Immature natural killer cell (primary cell): ENCODE data around the gene PTGER4. TPM values are rescaled to one million over a fixed set of nuclear protein-coding genes. Genes with fewer than 3 reads are reported as not detected.

Source experiments
- DNase-seq, 3 donors: peaks; one replicate each; pipeline ENCODE4 v3.0.0; 2022; ENCODE audit warnings: mixed read lengths in 1 of 3
- H3K27ac Mint-ChIP-seq, 6 donors: one replicate each; pipeline ENCODE4 v1.8.0; 2020; ENCODE audit warnings: mixed read lengths in 6 of 6, mild to moderate bottlenecking in 5 of 6, inconsistent platforms in 4 of 6, moderate library complexity in 3 of 6
- H3K27me3 Mint-ChIP-seq, 3 donors: one replicate each; pipeline ENCODE4 v1.8.0; 2020 to 2021; ENCODE audit warnings: low read depth in 3 of 3, mild to moderate bottlenecking in 3 of 3, mixed read lengths in 3 of 3, moderate library complexity in 3 of 3, inconsistent platforms in 1 of 3
- H3K36me3 Mint-ChIP-seq, 3 donors: one replicate each; pipeline ENCODE4 v1.8.0; 2020; ENCODE audit warnings: mixed read lengths in 3 of 3, inconsistent platforms in 2 of 3, mild to moderate bottlenecking in 2 of 3
- H3K4me1 Mint-ChIP-seq, 2 donors: one replicate each; pipeline ENCODE4 v1.8.0; 2020; ENCODE audit warnings: inconsistent platforms in 2 of 2, mild to moderate bottlenecking in 2 of 2, mixed read lengths in 2 of 2, moderate library complexity in 1 of 2
- H3K4me3 Mint-ChIP-seq, 5 donors: one replicate each; pipeline ENCODE4 v1.8.0; 2020; ENCODE audit warnings: mild to moderate bottlenecking in 5 of 5, mixed read lengths in 5 of 5, inconsistent platforms in 3 of 5, moderate library complexity in 3 of 5
- H3K9me3 Mint-ChIP-seq, 6 donors: one replicate each; pipeline ENCODE4 v1.8.0; 2020; ENCODE audit warnings: mild to moderate bottlenecking in 6 of 6, mixed read lengths in 6 of 6, inconsistent platforms in 4 of 6, moderate library complexity in 3 of 6
- polyA plus RNA-seq, 3 donors: library from polyadenylated mRNA; unstranded; fragments of 300-500 nt; fragmentation: Illumina TruSeq; gene quantifications; one replicate each; pipeline ENCODE4 v1.2.3, GENCODE V29; 2021

The PTGER4 gene
- polyA plus RNA-seq, 3 donors from 2014 or later, result 43.5 to 111 (median 70.3) TPM

DNA sequence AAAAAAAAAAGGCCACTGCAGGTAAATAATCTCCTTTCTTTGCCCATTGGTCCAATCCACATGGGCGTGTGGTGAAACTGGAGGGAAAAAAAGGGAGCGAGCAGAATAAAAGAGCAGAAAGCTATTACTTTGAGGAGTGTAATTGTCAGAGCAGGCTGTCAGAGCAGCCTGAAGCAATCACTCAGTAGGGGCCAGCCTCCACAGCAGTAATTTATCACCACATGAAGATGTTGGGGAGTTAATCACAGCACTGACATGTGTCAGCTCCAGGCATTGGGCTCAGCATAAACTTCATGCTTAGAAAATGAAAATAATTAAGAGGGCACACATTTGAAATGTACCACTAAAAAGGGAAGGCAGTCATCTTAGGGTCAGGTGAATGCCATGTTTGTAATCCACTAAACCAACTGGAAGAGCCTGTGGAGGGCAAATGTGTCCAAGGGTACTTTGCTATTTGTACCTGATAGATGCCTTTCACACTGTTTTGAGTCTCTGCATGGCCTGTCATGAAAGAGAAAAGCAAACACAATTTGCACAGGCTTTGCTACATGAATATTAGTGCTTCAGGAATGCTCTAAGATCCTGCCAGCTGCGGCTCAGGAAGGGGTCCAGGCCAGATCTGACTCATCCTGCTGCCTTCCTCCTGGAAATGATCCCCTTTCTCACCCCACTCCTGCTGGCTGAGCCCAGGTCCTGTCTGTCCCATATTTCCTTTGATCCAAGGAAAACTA is 2.9 kb upstream of the PTGER4 start:
- no peak for DNase-seq
- H3K27me3 Mint-ChIP-seq, result peaks cover 16 to 30% (median 18%) of the 10 kb centered on the region in 3 donors
- H3K4me1 Mint-ChIP-seq, result peaks cover 47 to 64% of the 10 kb centered on the region in 2 donors

DNA sequence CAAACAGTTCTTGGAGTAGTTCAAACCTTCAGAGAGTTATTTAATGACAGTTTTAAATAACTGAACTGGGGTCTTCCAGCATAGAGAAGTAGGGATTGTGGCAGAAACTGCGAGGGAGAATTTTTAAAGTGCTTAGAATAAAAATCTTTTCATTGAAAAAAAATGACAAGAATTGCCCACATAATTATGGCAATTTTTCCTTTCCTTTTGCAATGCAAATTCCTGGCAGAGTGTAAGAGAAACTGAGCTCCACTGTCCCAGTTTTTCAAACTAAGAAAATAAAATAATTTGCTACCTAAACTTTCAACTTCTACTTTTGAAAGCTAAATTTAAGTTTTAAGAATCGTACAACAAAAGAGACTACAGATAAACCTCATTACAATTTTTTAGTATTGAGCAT is 2.3 kb upstream of the PTGER4 start:
- Mint-ChIP-seq H3K27me3 (peaks cover 17 to 36% (median 24%) of the 10 kb centered on the region in 3 donors), H3K27ac (peak overlapping the region in 2 of 6 donors; percentile 34 to 92), H3K36me3 (peaks cover 20 to 26% (median 22%) of the 10 kb centered on the region in 3 donors), H3K4me3 (peak overlapping the region in 2 of 5 donors; percentile 2 to 35), H3K4me1 (peaks cover 48 to 62% of the 10 kb centered on the region in 2 donors), H3K9me3 (no peaks in the 10 kb centered on the region)
- no peak for DNase-seq

More for the DNA sequence above, 2.9 kb upstream of the PTGER4 start:
- no peaks in the 10 kb centered on the region for H3K9me3 Mint-ChIP-seq
- H3K27ac Mint-ChIP-seq, result peak overlapping the region in 5 of 6 donors; percentile 34 to 92 (median 62)
- H3K4me3 Mint-ChIP-seq, result peak overlapping the region in 3 of 5 donors; percentile 4 to 35 (median 30)
- peaks cover 13 to 19% (median 15%) of the 10 kb centered on the region in 3 donors for H3K36me3 Mint-ChIP-seq

DNA sequence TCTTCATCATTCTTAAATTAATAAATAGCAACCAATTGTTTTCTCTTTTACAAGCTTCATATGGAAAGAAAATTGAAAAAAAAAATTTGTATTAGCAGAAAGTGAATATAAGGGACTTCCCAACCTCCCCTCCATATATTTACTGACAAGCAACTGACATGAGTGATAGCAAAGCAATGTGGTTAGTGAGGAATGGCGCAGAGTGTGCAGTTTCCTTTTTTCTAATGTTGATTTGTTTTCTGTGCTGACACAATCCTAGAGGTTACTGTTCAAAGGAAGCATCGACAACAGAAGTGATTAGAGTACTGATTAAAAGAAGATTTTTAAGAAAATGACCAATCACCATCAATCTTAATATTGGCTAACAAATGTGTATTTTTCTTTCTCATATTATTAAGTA is 1.7 kb upstream of the PTGER4 start:
- peak overlapping the region in 3 of 6 donors; percentile 15 to 92 (median 46) for H3K27ac Mint-ChIP-seq
- H3K4me3 Mint-ChIP-seq, result peak overlapping the region in 3 of 5 donors; percentile 10 to 99 (median 26)
- DNase-seq, result no peak
- peaks cover 17 to 37% (median 24%) of the 10 kb centered on the region in 3 donors for H3K27me3 Mint-ChIP-seq
- H3K4me1 Mint-ChIP-seq, result peaks cover 50 to 60% of the 10 kb centered on the region in 2 donors
- H3K9me3 Mint-ChIP-seq, result no peaks in the 10 kb centered on the region
- H3K36me3 Mint-ChIP-seq, result peaks cover 25 to 28% (median 28%) of the 10 kb centered on the region in 3 donors

DNA sequence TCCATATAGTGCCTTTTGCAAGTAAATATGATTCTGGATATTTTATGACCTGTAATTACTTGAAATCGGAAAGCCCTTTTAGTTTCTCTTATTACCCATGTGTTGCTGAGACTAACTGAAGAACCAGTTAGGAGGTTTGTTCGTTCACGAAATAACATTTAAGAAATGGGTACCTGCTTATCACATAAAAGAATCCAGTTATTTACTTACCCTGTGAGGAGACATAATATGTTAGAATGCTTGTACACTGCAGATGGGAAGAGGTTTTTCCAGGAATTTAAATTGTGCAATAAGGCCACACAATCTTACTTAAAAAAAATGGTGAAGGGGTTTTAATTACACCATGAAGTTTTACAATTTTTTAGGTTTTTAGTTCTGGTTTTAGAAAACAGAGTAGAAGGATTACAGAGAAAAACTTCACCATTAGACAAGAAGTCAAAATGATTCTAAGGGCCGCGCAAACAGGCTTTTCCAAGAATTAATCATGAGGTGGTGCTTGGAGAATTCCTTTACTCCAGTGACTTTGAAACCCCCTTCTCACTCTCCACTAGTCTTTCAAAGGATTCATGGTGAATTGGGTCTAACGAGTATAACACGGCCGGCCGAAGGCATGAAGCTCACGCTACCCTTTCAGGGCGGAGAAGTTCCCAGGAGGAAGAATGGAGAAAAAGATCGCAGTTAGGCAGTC is 1.1 kb upstream of the PTGER4 start:
- H3K4me3 Mint-ChIP-seq, result peak overlapping the region; percentile 93 to 100 (median 98)
- H3K36me3 Mint-ChIP-seq, result peaks cover 30 to 34% (median 34%) of the 10 kb centered on the region in 3 donors
- DNase-seq, result no peak
- peaks cover 17 to 37% (median 24%) of the 10 kb centered on the region in 3 donors for H3K27me3 Mint-ChIP-seq
- peak overlapping the region; percentile 74 to 98 (median 94) for H3K27ac Mint-ChIP-seq
- H3K9me3 Mint-ChIP-seq, result no peaks in the 10 kb centered on the region
- H3K4me1 Mint-ChIP-seq, result peaks cover 56 to 63% of the 10 kb centered on the region in 2 donors

DNA sequence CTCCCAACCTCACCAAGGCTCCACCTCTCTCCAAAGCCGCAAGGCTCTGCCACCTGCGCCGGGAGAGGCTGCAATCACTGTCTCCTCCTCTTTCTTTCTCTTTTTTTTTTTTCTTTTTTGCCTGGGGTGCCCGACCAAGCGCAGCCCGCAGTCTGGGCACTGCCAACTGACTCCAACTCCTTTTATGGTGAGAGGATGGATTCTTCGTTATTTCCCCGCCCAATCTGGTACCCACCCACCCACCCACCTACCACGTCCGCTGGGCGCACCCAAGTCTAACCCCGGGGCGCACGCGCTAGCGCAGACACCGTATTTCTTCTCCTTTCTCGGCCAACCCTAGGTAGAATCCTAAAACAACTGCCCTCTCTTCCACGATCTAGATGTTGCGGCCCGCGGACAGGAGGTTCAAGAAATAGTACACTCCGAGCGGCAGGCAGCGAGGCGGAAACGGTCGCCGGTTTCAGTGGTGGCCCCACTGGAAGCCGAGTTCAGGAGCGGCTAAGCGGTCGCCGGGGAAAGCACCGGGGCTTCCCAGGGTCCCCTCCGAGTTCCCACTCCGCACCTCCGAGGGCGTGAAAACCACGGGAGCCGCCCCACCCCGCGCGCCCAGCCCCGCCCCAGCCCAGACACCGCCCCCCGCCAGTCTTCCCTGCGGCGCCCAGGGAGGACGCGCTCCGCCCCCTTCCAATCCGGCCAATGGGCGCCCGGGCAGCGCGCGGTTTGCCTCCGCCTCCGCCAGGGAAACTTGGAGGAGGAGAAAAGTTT is 385 bp upstream of the PTGER4 start:
- peak overlapping the region; percentile 93 to 100 (median 98) for H3K4me3 Mint-ChIP-seq
- peaks cover 60 to 68% of the 10 kb centered on the region in 2 donors for H3K4me1 Mint-ChIP-seq
- peaks cover 36 to 41% (median 41%) of the 10 kb centered on the region in 3 donors for H3K36me3 Mint-ChIP-seq
- H3K27ac Mint-ChIP-seq, result peak overlapping the region; percentile 91 to 98 (median 96)
- peaks cover 17 to 37% (median 24%) of the 10 kb centered on the region in 3 donors for H3K27me3 Mint-ChIP-seq
- H3K9me3 Mint-ChIP-seq, result no peaks in the 10 kb centered on the region
- DNase-seq, result peak; percentile 85 to 88 (median 88)

DNA sequence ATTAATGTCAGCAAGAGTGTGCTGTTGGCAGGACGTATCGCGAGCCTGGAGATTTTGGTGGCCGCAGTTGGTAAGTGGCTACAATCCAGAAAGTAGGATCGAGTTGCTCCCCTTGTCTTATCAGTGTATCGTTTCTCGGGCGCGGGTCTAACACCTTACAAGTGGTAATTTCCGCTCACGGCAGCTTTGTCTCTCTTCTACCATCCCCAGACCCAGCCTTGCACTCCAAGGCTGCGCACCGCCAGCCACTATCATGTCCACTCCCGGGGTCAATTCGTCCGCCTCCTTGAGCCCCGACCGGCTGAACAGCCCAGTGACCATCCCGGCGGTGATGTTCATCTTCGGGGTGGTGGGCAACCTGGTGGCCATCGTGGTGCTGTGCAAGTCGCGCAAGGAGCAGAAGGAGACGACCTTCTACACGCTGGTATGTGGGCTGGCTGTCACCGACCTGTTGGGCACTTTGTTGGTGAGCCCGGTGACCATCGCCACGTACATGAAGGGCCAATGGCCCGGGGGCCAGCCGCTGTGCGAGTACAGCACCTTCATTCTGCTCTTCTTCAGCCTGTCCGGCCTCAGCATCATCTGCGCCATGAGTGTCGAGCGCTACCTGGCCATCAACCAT is 1.1 kb downstream of the PTGER4 start:
- no peaks in the 10 kb centered on the region for H3K9me3 Mint-ChIP-seq
- H3K36me3 Mint-ChIP-seq, result peaks cover 47 to 49% (median 49%) of the 10 kb centered on the region in 3 donors
- H3K4me3 Mint-ChIP-seq, result peak overlapping the region; percentile 93 to 100 (median 98)
- H3K27ac Mint-ChIP-seq, result peak overlapping the region; percentile 92 to 98 (median 96)
- peaks cover 17 to 33% (median 24%) of the 10 kb centered on the region in 3 donors for H3K27me3 Mint-ChIP-seq
- H3K4me1 Mint-ChIP-seq, result peaks cover 60 to 68% of the 10 kb centered on the region in 2 donors
- peak; percentile 50 to 67 (median 66) for DNase-seq

DNA sequence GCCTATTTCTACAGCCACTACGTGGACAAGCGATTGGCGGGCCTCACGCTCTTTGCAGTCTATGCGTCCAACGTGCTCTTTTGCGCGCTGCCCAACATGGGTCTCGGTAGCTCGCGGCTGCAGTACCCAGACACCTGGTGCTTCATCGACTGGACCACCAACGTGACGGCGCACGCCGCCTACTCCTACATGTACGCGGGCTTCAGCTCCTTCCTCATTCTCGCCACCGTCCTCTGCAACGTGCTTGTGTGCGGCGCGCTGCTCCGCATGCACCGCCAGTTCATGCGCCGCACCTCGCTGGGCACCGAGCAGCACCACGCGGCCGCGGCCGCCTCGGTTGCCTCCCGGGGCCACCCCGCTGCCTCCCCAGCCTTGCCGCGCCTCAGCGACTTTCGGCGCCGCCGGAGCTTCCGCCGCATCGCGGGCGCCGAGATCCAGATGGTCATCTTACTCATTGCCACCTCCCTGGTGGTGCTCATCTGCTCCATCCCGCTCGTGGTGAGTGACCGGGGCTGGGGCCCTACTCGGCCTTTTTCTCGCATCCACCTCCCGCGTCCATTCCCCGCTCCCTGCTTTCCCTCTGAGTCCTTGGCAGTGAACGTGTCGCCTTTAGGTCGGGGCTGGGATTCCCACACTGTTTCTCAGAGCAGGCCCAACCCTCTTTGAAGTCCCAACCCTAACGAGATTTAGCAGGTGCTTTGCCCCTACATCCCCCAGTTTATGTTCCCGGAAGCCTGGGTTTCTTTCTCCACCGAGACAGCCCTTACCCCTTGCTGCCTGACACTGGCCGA is 1.8 kb downstream of the PTGER4 start:
- H3K36me3 Mint-ChIP-seq, result peaks cover 54 to 56% (median 54%) of the 10 kb centered on the region in 3 donors
- no peaks in the 10 kb centered on the region for H3K9me3 Mint-ChIP-seq
- H3K27me3 Mint-ChIP-seq, result peaks cover 19 to 33% (median 24%) of the 10 kb centered on the region in 3 donors
- DNase-seq, result peak in 1 of 3 donors; percentile 46
- peak overlapping the region; percentile 92 to 98 (median 96) for H3K27ac Mint-ChIP-seq
- peak overlapping the region; percentile 93 to 100 (median 98) for H3K4me3 Mint-ChIP-seq
- peaks cover 60 to 68% of the 10 kb centered on the region in 2 donors for H3K4me1 Mint-ChIP-seq

DNA sequence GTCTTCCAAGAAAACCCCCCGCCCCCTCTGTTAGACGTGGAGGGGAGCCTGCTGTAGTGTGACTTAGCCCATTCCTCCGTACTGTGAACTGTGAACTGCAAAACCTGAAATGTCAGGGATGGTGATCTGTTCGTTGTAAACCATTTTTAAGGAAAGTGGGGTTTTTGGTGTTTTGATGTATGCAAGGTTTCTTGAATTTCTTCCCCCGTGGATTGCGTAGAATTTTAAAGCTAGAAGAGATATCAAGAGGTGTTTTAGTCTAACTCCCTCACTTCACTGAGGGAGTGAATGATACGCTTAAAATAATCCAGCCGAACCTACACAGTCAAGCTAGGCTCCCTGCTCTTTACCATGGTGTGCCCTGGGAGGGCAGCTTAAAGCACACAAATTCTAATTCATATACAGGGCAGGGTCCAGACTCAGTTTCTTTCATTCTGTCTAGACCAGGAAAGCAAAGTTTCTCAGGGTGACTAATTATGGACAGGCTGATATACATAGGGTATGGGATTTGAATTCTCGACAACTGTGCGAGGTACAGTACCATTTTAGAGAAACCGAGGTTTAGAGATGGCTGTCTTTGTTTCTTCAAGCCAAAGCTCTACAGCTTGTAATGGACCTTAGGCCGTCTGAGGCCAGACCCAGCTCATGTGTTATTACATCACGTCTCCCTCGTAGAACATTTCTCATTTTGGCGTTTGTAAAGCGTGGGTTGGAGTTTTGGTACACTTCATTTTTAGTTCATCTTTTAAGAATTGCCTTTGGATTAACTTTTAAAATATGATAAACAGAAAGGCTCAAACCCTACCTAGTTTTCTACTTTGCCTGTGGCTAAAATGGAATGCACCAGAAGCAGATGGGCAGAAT is 2.7 kb downstream of the PTGER4 start:
- Mint-ChIP-seq H3K4me3 (peak overlapping the region; percentile 93 to 100 (median 98)), H3K36me3 (peaks cover 58 to 62% (median 58%) of the 10 kb centered on the region in 3 donors), H3K4me1 (peaks cover 61 to 68% of the 10 kb centered on the region in 2 donors), H3K27ac (peak overlapping the region; percentile 92 to 98 (median 96)), H3K9me3 (no peaks in the 10 kb centered on the region), H3K27me3 (peaks cover 22 to 33% (median 24%) of the 10 kb centered on the region in 3 donors)
- DNase-seq, result no peak

DNA sequence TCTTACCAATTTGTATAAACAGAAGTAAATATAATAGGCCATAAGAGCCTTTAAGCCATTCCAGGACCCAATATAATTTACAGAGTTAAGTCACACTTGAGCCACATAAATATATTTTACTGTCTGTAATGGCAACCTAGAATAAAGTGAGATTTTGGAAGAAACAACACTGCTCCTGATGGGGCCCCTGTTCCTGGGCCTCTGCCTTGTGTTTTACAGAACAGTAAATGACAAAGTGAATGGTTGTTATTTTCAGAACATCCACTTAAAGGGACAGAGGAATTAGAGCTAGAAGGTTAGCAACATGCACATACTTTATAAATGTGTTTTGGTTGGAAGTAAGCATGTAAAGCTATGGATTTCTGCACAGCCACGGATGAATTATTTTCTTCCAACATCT is 3.6 kb downstream of the PTGER4 start:
- H3K4me1 Mint-ChIP-seq, result peaks cover 66 to 68% of the 10 kb centered on the region in 2 donors
- no peak for DNase-seq
- peaks cover 61 to 71% (median 66%) of the 10 kb centered on the region in 3 donors for H3K36me3 Mint-ChIP-seq
- H3K27ac Mint-ChIP-seq, result peak overlapping the region; percentile 92 to 98 (median 96)
- H3K4me3 Mint-ChIP-seq, result peak overlapping the region; percentile 93 to 100 (median 98)
- no peaks in the 10 kb centered on the region for H3K9me3 Mint-ChIP-seq
- peaks cover 23 to 37% (median 24%) of the 10 kb centered on the region in 3 donors for H3K27me3 Mint-ChIP-seq

DNA sequence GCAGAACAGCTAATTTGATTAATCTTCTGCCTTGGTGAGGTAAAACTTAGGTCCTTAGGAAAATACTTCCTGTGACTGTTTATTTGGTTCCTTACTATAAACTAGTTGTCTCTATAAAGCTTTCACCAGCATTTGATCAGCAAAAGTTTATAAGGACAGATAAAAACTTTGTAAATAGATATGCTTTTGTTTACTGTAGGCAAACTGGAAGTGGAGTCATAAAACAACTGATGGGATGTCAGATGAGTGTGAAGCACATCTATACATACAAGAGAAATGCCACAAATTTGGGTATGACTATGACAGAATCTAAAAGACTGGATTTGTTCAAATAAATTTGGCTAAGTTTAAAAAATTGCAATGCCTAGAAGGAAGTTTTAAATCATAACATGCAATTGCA is 5.5 kb downstream of the PTGER4 start:
- Mint-ChIP-seq H3K27ac (peak overlapping the region; percentile 84 to 97 (median 93)), H3K4me1 (peaks cover 73 to 76% of the 10 kb centered on the region in 2 donors), H3K4me3 (peak overlapping the region; percentile 93 to 100 (median 98)), H3K27me3 (peaks cover 15 to 31% (median 20%) of the 10 kb centered on the region in 3 donors), H3K36me3 (peaks cover 65 to 71% (median 66%) of the 10 kb centered on the region in 3 donors), H3K9me3 (no peaks in the 10 kb centered on the region)
- no peak for DNase-seq

DNA sequence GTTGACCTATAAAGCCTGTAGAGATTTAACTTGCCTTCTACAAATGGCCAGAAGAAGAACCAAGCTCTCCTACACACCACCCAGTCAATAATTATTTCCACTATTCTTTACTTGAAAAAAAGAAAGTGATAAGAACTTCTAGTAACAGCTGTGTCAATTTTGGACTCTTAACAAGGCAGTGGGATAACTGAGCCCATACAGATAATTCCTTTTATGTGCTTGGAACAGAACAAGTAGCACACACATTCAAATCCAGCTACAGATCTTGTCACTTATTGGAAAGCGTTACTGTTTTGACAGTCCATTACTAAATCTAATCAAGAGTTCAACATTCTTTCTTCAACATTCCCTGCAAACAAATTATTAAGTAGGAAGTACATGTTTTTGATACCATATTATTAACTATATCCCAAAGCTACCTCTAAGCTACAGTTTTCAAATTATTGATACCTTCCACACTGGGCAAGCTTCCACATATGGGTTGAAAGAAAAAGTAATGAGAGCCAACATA is 6.3 kb downstream of the PTGER4 start:
- peaks cover 63 to 68% (median 64%) of the 10 kb centered on the region in 3 donors for H3K36me3 Mint-ChIP-seq
- H3K9me3 Mint-ChIP-seq, result no peaks in the 10 kb centered on the region
- H3K4me1 Mint-ChIP-seq, result peaks cover 78 to 84% of the 10 kb centered on the region in 2 donors
- DNase-seq, result no peak
- peak overlapping the region; percentile 84 to 97 (median 93) for H3K27ac Mint-ChIP-seq
- H3K27me3 Mint-ChIP-seq, result peaks cover 9 to 24% (median 11%) of the 10 kb centered on the region in 3 donors
- H3K4me3 Mint-ChIP-seq, result peak overlapping the region; percentile 93 to 100 (median 98)
